HG03135 (cell line): Measurements from ENCODE around the gene AUTS2.
"Not testable (repeated sequence)": the region's sequence is repeated elsewhere in the genome, so short reads cannot be mapped to it uniquely, and the experiment has no call there.

Experiments
- ATAC-seq: cut with Tn5 transposase; IDR thresholded peaks from one replicate; pipeline ENCODE4 v1.9.1; 2021; ENCODE audit warnings: mild to moderate bottlenecking, moderate library complexity; ENCODE audit not compliant: unreplicated experiment

Gene AUTS2

GRCh38 chr7:70594885-70595284, 996.6 kb downstream of the AUTS2 start:
- ATAC-seq: not testable (repeated sequence)

GRCh38 chr7:70595370-70595754, 997.1 kb downstream of the AUTS2 start:
- ATAC-seq: no peak

- no peak for ATAC-seq
These were observed 997.7 kb downstream of the AUTS2 start for GRCh38 chr7:70595755-70596597.

GRCh38 chr7:70596598-70596913, 998.3 kb downstream of the AUTS2 start:
- no peak for ATAC-seq

- ATAC-seq: no peak
These were observed 998.8 kb downstream of the AUTS2 start for GRCh38 chr7:70597066-70597465.

GRCh38 chr7:70598976-70599375, 1000.7 kb downstream of the AUTS2 start:
- ATAC-seq: no peak

- ATAC-seq: no peak
These were observed 1001.3 kb downstream of the AUTS2 start for GRCh38 chr7:70599446-70600190.

- ATAC-seq: no peak
These were observed 1002.7 kb downstream of the AUTS2 start for GRCh38 chr7:70600993-70601392.

- no peak for ATAC-seq
These were observed 1003.8 kb downstream of the AUTS2 start for GRCh38 chr7:70602117-70602516.

- ATAC-seq: no peak
These were observed 1009.0 kb downstream of the AUTS2 start for GRCh38 chr7:70607281-70607680.

- no peak for ATAC-seq
These were observed 1009.5 kb downstream of the AUTS2 start for GRCh38 chr7:70607759-70608158.

- no peak for ATAC-seq
These were observed 1010.0 kb downstream of the AUTS2 start for GRCh38 chr7:70608229-70608628.

GRCh38 chr7:70612811-70613210, 1014.5 kb downstream of the AUTS2 start:
- no peak for ATAC-seq

GRCh38 chr7:70614237-70615045, 1016.2 kb downstream of the AUTS2 start:
- ATAC-seq: no peak

GRCh38 chr7:70615066-70615606, 1016.9 kb downstream of the AUTS2 start:
- no peak for ATAC-seq

GRCh38 chr7:70616211-70616610, 1017.9 kb downstream of the AUTS2 start:
- ATAC-seq: no peak

GRCh38 chr7:70616821-70617220, 1018.5 kb downstream of the AUTS2 start:
- no peak for ATAC-seq

GRCh38 chr7:70618020-70618551, 1019.8 kb downstream of the AUTS2 start:
- ATAC-seq: no peak

GRCh38 chr7:70619130-70619529, 1020.9 kb downstream of the AUTS2 start:
- no peak for ATAC-seq

- ATAC-seq: no peak
These were observed 1021.4 kb downstream of the AUTS2 start for GRCh38 chr7:70619659-70620058.
